Ovary (tissue), 3 donors: ENCODE results near the gene KRT39.

ENCODE experiments used
- EP300 ChIP-seq: sonication (generic); formaldehyde crosslinking; IDR thresholded peaks from one replicate; pipeline ENCODE4 v1.6.1; 2017; ENCODE audit warnings: antibody characterized with exemption
- TF ChIP-seq, protein P1 (sequence below), 3 donors: fragments of 450-650 bp in 2 of 3; fragments of 200-600 bp in 1 of 3; IDR thresholded peaks; one replicate each; pipeline versions ENCODE4 v1.5.1 to v1.8.0; 2016 to 2022; ENCODE audit warnings: antibody characterized with exemption in 3 of 3, mild to moderate bottlenecking in 1 of 3
- donor health status: DM: no; HTN: no; CAD: no.

DNA sequence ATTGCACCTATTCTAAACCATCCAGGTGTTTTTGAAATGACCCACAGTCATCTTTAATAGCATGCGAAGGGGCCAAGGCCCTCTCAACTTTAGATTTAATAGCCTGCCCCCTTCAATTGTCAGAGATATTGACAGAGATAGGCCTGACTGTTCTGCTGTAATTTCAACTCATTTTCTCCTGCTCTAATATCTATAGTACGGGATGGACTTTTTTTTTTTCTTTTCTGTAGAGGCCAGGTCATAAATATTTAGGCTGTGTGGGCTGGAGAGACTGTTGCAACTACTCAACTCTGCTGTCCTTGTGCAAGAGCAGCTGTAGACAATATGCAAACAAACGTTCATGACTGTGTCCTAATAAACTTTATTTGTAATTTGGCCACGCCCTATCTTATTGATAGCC, 57.0 kb downstream of the KRT39 start:
- TF ChIP-seq, protein P1, sequence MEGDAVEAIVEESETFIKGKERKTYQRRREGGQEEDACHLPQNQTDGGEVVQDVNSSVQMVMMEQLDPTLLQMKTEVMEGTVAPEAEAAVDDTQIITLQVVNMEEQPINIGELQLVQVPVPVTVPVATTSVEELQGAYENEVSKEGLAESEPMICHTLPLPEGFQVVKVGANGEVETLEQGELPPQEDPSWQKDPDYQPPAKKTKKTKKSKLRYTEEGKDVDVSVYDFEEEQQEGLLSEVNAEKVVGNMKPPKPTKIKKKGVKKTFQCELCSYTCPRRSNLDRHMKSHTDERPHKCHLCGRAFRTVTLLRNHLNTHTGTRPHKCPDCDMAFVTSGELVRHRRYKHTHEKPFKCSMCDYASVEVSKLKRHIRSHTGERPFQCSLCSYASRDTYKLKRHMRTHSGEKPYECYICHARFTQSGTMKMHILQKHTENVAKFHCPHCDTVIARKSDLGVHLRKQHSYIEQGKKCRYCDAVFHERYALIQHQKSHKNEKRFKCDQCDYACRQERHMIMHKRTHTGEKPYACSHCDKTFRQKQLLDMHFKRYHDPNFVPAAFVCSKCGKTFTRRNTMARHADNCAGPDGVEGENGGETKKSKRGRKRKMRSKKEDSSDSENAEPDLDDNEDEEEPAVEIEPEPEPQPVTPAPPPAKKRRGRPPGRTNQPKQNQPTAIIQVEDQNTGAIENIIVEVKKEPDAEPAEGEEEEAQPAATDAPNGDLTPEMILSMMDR (IDR thresholded peaks at IDR 0.05) = no peak
- TF ChIP-seq EP300 = no peak
